Kasumi-1 (cell line): ENCODE data around the gene VAPB.

ENCODE experiments used
- DNase-seq, 2 experiments: peaks; one replicate each; lab custom pipeline; 2025; lab: John Stamatoyannopoulos, UW

The VAPB gene

GRCh38 chr20:58483051-58483450 is 94.0 kb downstream of the VAPB start:
- DNase-seq, result no peak

GRCh38 chr20:58483470-58483869 is 94.4 kb downstream of the VAPB start:
- DNase-seq, result no peak

GRCh38 chr20:58485393-58485792 is 96.4 kb downstream of the VAPB start:
- DNase-seq, result no peak

GRCh38 chr20:58486207-58486606 is 97.2 kb downstream of the VAPB start:
- no peak for DNase-seq

- DNase-seq, result no peak
Observed at GRCh38 chr20:58492074-58492718, 103.2 kb downstream of the VAPB start.

GRCh38 chr20:58492795-58493524 is 103.9 kb downstream of the VAPB start:
- no peak for DNase-seq

GRCh38 chr20:58494923-58495622 is 106.0 kb downstream of the VAPB start:
- no peak for DNase-seq

- DNase-seq, result no peak
Observed at GRCh38 chr20:58495623-58496428, 106.8 kb downstream of the VAPB start.

- DNase-seq, result no peak
Observed at GRCh38 chr20:58496429-58496769, 107.4 kb downstream of the VAPB start.

GRCh38 chr20:58497076-58497641 is 108.1 kb downstream of the VAPB start:
- DNase-seq, result no peak

GRCh38 chr20:58497724-58498469 is 108.9 kb downstream of the VAPB start:
- no peak for DNase-seq

- no peak for DNase-seq
Observed at GRCh38 chr20:58498470-58499068, 109.5 kb downstream of the VAPB start.

- DNase-seq, result no peak
Observed at GRCh38 chr20:58500256-58500655, 111.2 kb downstream of the VAPB start.
